Measurements from ENCODE around the gene GLP2R. TPM values are rescaled to one million over a fixed set of nuclear protein-coding genes. Genes with fewer than 3 reads are reported as not detected.
"Not testable (repeated sequence)": the region's sequence is repeated elsewhere in the genome, so short reads cannot be mapped to it uniquely, and the experiment has no call there.

Gene GLP2R, protein sequence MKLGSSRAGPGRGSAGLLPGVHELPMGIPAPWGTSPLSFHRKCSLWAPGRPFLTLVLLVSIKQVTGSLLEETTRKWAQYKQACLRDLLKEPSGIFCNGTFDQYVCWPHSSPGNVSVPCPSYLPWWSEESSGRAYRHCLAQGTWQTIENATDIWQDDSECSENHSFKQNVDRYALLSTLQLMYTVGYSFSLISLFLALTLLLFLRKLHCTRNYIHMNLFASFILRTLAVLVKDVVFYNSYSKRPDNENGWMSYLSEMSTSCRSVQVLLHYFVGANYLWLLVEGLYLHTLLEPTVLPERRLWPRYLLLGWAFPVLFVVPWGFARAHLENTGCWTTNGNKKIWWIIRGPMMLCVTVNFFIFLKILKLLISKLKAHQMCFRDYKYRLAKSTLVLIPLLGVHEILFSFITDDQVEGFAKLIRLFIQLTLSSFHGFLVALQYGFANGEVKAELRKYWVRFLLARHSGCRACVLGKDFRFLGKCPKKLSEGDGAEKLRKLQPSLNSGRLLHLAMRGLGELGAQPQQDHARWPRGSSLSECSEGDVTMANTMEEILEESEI
- not detected in 2 replicates for total RNA-seq

GRCh38 chr17:9825641-9826150 lies at the start of gene GLP2R:
Gene GLP2R (plus strand): TSS chr17:9825924. CDS start chr17:9826064, 140 bp downstream.
- intact Hi-C loops (cut with micrococcal nuclease): no loop called here

- intact Hi-C loops (cut with micrococcal nuclease): no loop called here
Observed at GRCh38 chr17:9776911-9777310, 48.8 kb upstream of the GLP2R start.

GRCh38 chr17:9780552-9780951 lies 45.2 kb upstream of the GLP2R start:
- intact Hi-C loops (cut with micrococcal nuclease): no loop called here

- intact Hi-C loops (cut with micrococcal nuclease): no loop called here
Observed at GRCh38 chr17:9783050-9783449, 42.7 kb upstream of the GLP2R start.

GRCh38 chr17:9783465-9783864 lies 42.3 kb upstream of the GLP2R start:
- intact Hi-C loops (cut with micrococcal nuclease): not testable (repeated sequence)

- intact Hi-C loops (cut with micrococcal nuclease): no loop called here
Observed at GRCh38 chr17:9784544-9784943, 41.2 kb upstream of the GLP2R start.

DNA sequence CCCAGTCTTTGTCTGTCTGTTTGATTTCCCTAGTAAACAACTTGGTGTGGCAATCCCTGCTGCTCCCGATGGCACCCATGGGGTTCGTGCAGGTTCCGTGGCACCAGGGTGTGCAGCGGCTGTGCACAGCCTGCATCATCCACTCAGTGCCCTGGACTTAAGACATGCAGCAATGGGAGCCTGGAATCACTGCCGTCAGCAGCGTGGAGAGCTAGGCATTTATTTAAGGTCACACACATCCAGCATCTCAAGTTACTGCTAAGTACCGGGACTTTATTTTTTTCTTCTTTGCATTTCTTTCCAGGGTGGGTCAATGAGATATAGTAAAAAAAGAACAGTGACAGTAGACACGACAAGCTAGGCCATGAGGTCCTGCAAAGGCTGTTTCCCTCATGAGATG lies 37.1 kb upstream of the GLP2R start:
- intact Hi-C loops (cut with micrococcal nuclease): no loop called here

GRCh38 chr17:9790316-9790715 lies 35.4 kb upstream of the GLP2R start:
- intact Hi-C loops (cut with micrococcal nuclease): no loop called here

GRCh38 chr17:9790889-9791876 lies 34.5 kb upstream of the GLP2R start, which contains the start of gene DHRS7C:
Gene DHRS7C (minus strand): TSS chr17:9791592. CDS start chr17:9791284, 308 bp downstream.
- intact Hi-C loops (cut with micrococcal nuclease): no loop called here

- intact Hi-C loops (cut with micrococcal nuclease): no loop called here
Observed at GRCh38 chr17:9792181-9792840, 33.4 kb upstream of the GLP2R start.

DNA sequence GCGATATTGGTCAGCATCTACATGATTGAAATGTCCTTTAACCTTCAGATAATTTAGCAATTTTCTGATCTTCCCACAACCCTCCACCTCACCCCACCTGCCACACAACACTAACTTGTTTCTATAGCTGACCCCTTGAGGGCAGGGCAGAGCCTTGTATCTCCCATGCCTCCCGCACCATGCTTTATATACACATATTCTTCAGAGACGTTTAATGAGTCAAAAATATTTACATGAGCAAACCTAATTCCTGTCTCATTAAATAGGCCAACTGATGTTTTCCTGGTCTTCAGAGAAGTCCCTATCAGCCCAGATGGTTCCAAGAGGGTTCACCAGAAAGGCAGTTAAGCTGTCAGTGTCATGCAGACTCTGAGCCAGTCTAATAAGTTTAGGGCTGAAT lies 27.7 kb upstream of the GLP2R start:
- intact Hi-C loops (cut with micrococcal nuclease): no loop called here

DNA sequence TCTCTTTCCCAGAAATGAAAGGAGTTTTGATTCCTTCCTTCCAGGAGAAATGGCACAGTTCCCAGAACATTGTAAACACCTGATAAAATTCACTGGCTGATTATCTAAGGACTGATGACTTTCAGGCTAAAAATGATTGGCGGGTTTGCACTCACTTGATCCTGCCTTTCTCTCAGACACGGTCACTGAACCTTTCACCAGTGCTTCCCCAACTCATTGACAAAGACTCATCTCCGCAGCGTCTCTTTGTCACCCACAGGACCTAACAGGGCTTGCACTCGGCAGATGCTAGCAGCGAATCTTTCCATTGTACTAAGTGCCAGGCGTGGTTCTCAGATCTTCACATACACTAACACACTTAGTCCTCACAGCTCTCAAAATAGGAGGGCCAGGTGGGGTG lies 27.0 kb upstream of the GLP2R start:
- intact Hi-C loops (cut with micrococcal nuclease): no loop called here

DNA sequence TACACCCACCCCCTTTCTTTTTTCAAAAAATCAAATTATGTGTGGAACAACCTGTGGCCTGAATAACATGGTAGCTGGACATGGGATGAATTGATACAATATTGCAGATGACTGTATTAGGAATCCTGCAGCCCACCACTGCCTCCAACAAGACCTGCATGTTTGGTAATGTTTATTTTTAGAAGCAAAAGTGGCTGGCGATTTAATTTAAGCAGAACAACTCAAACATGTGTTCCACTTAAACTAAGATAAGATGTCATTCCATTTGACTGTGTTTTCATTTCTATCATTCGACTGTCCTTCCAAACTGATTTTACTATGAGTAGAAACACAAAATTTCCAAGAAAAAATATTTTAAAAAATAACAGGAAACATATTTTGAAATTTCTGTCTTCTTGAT lies 24.2 kb upstream of the GLP2R start:
- intact Hi-C loops (cut with micrococcal nuclease): no loop called here

- intact Hi-C loops (cut with micrococcal nuclease): no loop called here
Observed at GRCh38 chr17:9802294-9802693, 23.4 kb upstream of the GLP2R start.

DNA sequence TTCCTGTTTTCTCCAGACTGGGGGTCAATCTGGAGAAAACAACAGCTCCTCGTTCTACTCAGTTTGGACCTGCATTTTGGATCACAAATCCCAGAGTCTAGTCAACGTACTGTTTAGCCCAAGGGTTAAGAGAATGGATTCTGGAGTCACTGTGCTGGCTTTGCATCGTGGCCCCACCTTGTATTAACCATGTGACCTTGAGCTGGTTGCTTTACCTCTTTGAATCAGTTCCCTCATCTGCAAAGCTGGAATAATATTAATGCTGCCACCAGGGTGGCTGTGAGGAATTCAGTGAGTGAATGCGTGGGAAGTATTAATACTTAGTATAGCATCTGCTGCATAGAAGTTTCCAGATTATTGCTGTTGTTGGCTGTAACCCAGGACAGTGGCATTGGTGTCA lies 23.0 kb upstream of the GLP2R start:
- intact Hi-C loops (cut with micrococcal nuclease): no loop called here

- intact Hi-C loops (cut with micrococcal nuclease): no loop called here
Observed at GRCh38 chr17:9805769-9806168, 20.0 kb upstream of the GLP2R start.

DNA sequence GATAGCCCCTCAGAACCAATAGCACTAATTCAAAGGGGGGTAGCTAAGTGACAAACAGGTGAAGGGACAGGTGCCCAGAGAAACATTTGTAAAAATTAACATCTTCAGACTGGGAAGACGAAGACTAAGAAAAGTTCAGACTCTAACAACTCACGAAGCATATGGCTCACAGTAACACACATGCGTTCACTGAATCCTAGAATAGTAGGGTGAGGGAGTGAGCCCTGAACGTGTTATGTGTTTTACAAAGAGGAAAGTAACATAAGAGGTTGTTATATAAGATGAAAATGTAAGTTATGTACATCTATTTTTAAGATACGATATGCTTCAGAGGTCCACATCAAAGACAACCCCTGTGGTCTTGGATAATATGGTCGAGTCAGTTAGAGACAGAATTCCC lies 19.0 kb upstream of the GLP2R start:
- intact Hi-C loops (cut with micrococcal nuclease): no loop called here

- intact Hi-C loops (cut with micrococcal nuclease): no loop called here
Observed at GRCh38 chr17:9809409-9809808, 16.3 kb upstream of the GLP2R start.

DNA sequence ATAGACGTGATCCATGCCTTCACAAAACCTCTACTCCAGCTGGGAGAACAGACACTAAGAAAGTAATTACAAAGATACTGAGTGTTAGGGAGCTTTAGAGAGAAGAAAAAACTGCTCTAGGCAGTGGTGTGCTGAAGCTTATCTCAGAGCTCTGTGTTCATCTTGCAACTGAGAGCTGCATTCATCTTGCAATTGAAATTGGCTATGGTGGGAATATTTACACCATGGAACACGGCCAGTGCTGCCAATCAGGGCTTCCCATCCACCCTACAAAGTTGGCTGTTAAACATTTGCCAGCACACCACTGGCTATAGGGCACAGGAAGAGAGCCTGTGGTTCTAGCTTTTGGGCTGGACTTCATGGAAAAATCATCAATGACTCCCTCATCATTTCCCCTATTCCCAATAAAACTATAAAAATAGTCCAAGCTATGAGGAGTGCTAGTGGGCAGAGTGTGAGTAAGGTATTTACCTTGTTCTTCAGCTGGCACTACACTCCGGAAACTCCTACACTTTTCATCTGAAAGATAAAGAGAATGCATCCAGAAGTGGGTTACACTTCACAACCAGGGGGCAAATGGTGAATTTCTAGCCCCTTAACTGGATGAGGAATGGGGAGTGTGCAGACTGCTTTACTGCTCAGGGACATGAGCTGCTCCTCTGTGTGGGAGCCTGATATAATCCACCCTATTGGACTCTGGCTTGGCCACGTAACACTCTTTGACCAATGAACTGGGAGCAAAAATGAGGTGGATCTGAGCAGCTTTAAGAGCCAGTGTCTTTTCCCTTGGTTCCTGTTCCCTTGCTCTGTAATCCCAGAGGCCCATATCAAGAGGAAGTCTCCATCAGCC lies 15.4 kb upstream of the GLP2R start:
- intact Hi-C loops (cut with micrococcal nuclease): no loop called here

GRCh38 chr17:9811086-9811485 lies 14.6 kb upstream of the GLP2R start:
- intact Hi-C loops (cut with micrococcal nuclease): no loop called here

Data from T-helper 1 cell treated with Interleukin-12 subunit alpha and Interleukin-12 subunit beta and Interleukin-4 antibody, amounts not matched to agents 30 ng/mL and 1 ng/mL, for 36 hours (primary cell).